Measurements from ENCODE around the gene CAPS.

Gene CAPS

DNA sequence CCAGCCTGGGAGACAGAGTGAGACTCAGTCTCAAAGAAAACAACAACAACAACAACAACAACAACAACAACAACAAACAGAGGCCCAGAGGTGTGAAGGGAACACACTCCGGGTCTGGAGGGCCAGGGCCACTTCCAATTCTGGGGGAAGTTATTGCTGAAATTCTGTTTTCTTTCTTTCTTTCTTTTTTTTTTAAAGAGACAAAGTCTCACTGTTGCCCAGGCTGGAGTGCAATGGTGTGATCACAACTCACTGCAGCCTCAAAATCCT, 3.5 kb upstream of the CAPS start:
- DNase-seq (ENCODE audit: low spot score), result no peak

DNA sequence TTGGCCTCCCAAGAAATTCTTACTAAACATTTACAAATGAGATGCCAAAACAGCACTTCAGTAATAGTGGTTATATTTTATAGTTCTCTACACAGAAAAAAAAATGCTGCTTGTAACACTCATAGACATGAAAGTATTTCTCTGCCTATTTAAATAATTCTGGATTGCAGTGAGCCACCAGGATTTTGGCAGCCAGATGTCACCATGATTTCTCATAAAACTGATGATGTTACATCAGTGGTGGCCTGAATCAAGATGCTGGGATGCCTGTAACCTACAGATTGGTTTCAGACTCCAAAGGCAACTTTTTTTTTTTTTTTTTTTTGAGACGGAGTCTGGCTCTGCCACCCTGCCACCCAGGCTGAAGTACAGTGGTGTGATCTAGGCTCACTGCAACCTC, 2.7 kb upstream of the CAPS start:
- DNase-seq (ENCODE audit: low spot score), result no peak

DNA sequence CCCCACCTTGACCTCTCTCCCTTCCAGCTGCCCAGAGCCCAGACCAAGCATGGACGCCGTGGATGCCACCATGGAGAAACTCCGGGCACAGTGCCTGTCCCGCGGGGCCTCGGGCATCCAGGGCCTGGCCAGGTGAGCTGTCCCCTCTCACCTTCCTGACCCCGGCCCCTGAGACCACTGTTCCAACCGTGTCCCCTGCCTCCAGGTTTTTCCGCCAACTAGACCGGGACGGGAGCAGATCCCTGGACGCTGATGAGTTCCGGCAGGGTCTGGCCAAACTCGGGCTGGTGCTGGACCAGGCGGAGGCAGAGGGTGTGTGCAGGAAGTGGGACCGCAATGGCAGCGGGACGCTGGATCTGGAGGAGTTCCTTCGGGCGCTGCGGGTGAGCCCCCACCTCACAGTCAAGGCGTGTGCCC, 312 bp downstream of the CAPS start:
- no peak for DNase-seq (ENCODE audit: low spot score)

DNA sequence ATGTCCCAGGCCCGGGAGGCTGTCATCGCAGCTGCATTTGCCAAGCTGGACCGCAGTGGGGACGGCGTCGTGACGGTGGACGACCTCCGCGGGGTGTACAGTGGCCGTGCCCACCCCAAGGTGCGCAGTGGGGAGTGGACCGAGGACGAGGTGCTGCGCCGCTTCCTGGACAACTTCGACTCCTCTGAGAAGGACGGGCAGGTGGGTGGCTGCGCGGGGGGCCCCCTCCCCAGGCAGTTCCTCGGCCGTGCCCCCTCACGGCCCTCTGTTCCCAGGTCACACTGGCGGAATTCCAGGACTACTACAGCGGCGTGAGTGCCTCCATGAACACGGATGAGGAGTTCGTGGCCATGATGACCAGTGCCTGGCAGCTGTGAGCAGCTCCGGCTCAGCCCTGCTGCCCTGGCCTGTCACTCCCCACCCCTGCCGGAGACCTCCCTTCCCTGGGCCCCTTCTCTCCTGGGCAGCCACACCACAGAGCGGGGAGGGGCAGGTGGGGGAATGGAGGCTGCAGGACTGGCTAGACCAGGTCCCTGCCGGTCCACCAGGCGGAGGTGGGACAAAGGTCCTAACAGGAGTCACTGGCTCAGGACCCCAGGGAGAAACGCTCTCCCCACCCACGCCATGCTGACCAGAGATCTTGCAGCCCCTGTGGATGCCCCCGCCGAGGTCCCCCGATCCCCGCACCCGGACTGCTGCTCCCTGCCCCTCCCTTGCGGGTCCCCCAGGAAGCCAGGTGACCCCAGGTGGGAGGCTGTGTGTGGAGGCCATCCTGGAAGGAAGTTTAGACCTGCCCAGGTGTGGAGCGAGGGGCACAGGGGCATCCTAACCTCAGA, 1.1 kb downstream of the CAPS start:
- no peak for DNase-seq (ENCODE audit: low spot score)

GRCh38 chr19:5915782-5916165, 1.7 kb downstream of the CAPS start:
- DNase-seq (ENCODE audit: low spot score), result no peak

GRCh38 chr19:5916181-5916708, 2.2 kb downstream of the CAPS start:
- DNase-seq (ENCODE audit: low spot score), result no peak

DNA sequence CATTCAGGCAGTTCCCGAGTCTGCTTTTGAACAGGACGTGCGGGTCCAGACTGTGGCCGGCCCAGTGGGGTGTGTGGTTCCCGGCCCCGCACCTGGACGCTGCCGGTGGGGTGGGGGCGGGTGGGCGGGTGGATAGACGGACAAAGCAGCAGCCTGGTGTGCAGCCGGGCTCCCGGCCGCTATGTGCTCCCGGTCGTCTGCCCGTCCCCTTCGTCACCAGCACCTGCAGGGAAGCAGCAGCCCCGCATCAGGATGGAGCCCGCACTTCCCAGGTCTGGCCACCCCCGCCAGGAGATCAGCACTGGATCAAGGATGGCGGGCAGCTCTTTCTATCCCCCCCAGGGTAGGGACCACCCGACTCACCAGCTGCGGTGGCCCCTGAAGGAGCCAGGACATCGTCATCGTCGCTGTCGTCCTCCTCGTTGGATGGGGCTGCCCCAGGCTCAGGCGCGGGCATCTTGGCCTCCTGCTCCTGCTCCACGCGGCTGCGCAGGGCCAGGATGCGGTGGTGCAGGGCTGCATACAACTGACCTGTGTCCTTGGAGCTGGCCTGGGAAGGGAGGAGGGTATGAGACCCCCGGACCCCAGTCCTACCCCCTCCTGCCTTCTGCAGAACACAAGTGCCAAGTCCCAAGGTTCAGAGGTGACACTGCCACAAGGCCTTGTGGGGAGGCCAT, 3.5 kb downstream of the CAPS start:
- no peak for DNase-seq (ENCODE audit: low spot score)

- DNase-seq (ENCODE audit: low spot score), result no peak
Observed at GRCh38 chr19:5918463-5919079, 4.5 kb downstream of the CAPS start.

- DNase-seq (ENCODE audit: low spot score), result no peak
Observed at GRCh38 chr19:5921516-5922160, 7.6 kb downstream of the CAPS start.

DNA sequence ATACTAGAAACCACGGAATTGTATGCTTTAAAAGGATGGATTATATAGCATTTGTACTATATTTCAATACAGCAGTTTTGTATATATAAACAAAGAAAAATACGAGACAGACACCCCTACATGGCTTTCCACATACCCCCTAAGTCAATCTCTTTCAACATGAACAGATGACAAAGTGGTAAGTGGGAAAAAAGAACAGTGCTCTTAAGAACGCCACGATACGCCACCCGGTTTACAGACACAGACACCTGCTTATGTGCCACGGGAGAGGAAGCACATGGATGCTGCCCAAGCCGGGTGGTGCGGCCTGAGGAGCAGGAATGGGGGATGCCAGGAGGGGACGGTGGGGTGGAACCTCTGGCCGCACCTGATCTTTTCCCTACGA, 8.1 kb downstream of the CAPS start:
- no peak for DNase-seq (ENCODE audit: low spot score)

DNA sequence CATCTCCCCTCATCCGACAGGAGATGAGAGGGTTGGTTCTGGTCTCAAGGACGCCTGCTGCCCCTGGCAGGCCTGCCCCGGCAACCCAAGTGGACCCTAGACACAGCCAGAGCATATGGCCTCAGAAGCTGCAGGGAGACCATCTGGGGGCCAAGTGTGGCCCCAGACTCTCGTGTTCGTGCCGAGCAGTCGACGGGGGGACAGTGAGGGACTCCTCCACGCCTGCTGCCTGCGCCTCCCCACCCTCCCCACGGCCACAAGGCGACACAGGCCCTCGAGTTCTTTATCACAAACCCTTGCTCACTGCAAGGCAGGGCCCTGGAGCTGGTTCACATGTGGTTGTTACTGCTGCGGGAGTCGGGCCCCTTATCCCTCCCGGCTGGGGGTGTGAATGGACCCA, 9.3 kb downstream of the CAPS start:
- DNase-seq (ENCODE audit: low spot score), result no peak

DNA sequence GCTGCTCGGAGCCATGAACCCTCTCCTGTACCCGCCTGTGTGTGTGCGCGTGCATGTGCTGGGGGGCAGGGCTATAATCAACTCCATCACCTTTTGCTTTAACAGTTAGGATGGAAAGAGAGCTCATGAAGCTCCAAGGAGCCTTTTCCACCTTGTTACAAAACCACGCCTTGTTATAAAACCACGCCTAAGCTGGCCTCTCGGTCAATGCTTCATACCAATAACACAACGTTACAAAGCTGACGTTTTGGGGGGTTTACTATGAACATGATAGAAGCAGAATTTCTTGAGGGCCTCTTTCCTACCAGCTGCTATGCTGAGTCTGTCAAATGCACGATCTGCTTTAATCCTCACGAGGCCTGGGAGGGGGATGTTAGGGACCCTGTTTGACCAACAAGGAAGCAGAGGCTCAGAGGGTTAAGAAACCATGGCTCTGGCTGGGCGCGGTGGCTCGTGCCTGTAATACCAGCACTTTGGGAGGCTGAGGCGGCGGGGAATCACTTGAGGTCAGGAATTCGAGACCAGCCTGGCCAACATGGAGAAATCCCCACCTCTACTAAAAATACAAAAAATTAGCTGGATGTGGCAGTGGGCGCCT, 11.9 kb downstream of the CAPS start:
- no peak for DNase-seq (ENCODE audit: low spot score)

DNA sequence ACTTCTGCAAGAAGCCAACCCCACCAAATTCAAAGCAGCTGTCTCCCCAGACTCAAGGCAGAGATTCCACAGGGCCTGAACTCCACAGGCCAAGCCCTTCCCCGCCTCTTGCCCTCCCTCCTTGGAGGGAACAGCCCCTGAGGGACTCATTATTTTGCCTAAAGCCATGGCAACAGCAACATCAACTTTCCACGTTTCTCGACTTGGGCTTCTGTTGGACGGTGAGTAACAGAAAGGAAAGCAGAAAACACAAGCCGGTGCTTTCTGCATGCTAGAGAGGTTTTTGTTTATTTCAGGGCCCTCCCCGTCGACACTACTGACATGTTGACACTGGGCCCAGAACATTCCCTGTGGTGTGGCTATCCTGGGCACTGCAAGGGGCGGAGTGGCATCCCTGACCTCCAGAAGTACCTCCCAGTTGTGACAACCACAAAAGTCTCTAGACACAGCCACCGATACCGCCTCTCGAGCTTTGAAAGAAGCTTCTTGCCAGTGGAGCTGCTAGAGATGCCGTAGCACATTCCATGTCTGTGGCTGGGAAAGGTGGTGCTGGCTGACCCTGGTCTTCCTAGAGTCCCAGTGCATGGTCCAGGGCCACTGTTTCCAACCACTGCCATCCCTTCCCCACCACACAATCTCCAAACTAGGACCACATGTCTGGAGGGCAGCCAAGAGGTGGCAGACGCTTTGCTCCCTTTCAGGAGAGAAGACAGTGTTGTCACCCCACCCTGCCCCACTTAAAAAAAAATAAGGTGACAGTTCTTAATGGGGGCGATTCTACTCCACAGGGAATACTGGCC, 12.8 kb downstream of the CAPS start:
- no peak for DNase-seq (ENCODE audit: low spot score)

DNA sequence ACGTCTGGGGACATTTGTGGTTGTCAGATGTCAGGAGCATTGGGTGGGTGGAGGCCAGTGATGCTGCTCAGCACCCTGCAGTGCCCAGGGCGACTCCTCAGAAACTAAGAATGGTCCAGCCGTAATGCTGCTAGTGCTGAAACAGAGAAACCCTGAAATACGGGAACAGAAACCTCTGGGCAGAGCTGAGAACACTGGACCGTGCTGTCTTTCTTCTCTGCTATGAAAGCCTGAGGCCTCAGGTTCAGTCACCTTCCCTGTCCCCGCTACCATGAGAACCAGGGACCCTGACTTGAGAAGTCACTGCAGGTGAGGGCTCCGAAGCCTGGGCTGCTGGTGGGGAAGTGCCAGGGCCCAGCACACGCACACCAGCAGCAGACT, 13.4 kb downstream of the CAPS start:
- DNase-seq (ENCODE audit: low spot score), result no peak

DNA sequence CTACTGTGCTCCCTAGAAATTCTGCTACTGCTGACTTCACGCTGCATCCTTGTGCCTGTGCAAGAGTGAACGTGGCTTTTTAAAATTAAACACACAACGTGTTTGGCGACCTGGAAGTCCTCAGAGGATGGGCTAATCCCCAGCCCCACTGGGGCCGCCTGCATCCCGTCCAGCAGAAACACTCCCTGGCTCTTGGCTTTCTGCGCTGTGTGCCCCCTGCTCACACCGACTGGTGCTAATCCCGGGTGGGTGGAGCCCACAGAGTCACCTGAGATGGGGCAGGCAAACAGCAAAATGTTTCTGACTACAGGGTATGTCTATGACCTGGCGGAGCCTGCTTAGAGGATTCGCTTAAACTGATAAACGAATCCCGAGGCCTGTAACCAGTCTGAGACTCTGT, 15.1 kb downstream of the CAPS start:
- DNase-seq (ENCODE audit: low spot score), result no peak

GRCh38 chr19:5929625-5930024, 15.6 kb downstream of the CAPS start:
- DNase-seq (ENCODE audit: low spot score), result no peak

DNA sequence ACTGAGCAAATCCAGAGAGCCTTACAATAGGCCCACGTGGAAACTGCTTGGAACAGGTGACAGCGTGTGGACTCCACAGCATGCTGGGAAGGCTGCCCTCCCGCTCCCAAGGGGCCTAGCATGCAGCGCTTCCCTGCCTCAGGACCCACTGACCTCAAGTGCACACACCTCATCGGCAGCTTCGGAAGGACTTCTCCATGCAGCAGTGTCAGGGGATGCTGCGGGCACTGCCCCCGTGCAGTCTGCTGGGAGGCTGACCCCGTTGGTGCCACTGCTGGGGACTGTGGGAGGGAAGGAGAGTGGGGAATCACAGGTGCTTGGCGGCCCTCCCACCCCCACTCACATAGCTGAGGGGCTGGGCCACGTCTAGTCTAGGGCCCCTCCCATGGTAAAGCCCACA, 17.2 kb downstream of the CAPS start:
- no peak for DNase-seq (ENCODE audit: low spot score)

- DNase-seq (ENCODE audit: low spot score), result no peak
Observed at GRCh38 chr19:5932146-5932545, 18.1 kb downstream of the CAPS start.

DNA sequence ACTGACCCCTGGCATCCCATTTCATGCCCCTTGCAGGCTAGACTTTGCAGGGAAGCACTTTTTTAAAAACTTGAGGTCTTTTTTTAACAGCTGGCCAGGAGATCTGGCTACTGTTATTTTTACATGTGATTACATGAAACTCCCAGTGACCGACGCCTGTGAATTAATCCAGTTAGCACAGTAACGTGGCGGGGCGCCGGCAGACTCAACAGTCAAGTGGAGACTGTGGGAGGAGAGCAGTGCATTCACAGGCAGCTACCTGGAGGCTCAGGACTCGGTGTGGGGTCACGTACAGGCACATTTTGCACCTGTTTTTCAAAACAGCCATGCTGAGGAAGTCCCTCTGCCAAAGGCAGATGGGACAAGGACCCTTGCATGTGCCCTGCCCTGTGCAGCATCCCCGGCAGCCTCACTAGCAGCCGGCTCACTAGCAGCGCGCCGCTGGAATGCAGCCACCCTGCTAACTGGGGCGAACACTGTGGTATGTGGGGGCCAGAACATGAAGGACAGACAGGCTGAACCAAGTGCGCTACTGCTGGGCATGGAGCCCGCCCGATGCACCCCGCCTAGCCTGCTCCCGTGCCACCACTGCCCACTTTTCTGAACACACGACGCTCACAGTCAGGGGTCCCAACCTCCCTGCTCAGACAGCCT, 18.7 kb downstream of the CAPS start:
- DNase-seq (ENCODE audit: low spot score), result no peak

- no peak for DNase-seq (ENCODE audit: low spot score)
Observed at GRCh38 chr19:5933391-5934068, 19.5 kb downstream of the CAPS start.

GRCh38 chr19:5934069-5934401, 20.0 kb downstream of the CAPS start:
- DNase-seq (ENCODE audit: low spot score), result no peak
